Uterus (tissue), 4 donors: ENCODE results near the gene ONECUT3. TPM values are rescaled to one million over a fixed set of nuclear protein-coding genes. Genes with fewer than 3 reads are reported as not detected.

Experiments
- DNase-seq, 2 donors: peaks; one replicate each; pipeline ENCODE4 v3.0.0-alpha.2; 2019 to 2020
- H3K27ac ChIP-seq, 2 donors: fragments of 200-600 bp; sonication (generic); 1 replicate in 1 of 2; 2 replicates in 1 of 2; pipeline ENCODE4 v1.5.1; 2016 to 2018
- H3K27me3 ChIP-seq, 2 donors: fragments of 200-600 bp; sonication (generic); one replicate each; pipeline ENCODE4 v1.5.1; 2018 to 2019; ENCODE audit warnings: control low read depth in 1 of 2
- H3K36me3 ChIP-seq, 2 donors: fragments of 200-600 bp; sonication (generic); one replicate each; pipeline ENCODE4 v1.5.1; 2019; ENCODE audit warnings: control low read depth in 1 of 2
- H3K4me1 ChIP-seq, 2 donors: fragments of 200-600 bp; sonication (generic); one replicate each; pipeline ENCODE4 v1.5.1; 2018 to 2019; ENCODE audit warnings: control low read depth in 1 of 2
- H3K4me3 ChIP-seq, 2 donors: fragments of 200-600 bp; sonication (generic); 1 replicate in 1 of 2; 2 replicates in 1 of 2; pipeline ENCODE4 v1.5.1; 2018 to 2019; ENCODE audit warnings: mild to moderate bottlenecking in 1 of 2
- H3K9me3 ChIP-seq, 2 donors: fragments of 200-600 bp; sonication (generic); one replicate each; pipeline ENCODE4 v1.5.1; 2019; ENCODE audit warnings: control low read depth in 1 of 2
- POLR2A ChIP-seq, 2 donors: fragments of 450-650 bp; IDR thresholded peaks; one replicate each; pipeline ENCODE4 v1.6.1; 2016; ENCODE audit warnings: antibody characterized with exemption in 2 of 2, mild to moderate bottlenecking in 1 of 2, moderate library complexity in 1 of 2
- intact Hi-C: fragments of 100-400 bp; cut with DNase I; formaldehyde crosslinking; loops from one replicate; pipeline ENCODE4 v1.15.1; 2023; ENCODE audit warnings: low total_unique reads
- total RNA-seq, 4 donors: library from RNA; depleted of rRNA in 3 of 4; stranded (reverse); fragments of >200 nt in 3 of 4; gene quantifications; one replicate each; pipeline versions ENCODE4 v1.1.0 to v1.2.4, GENCODE V29; 2014 to 2023
- TF ChIP-seq, protein P1 (sequence below), 4 experiments: fragments of 200-600 bp in 2 of 4; fragments of 450-650 bp in 2 of 4; sonication (generic) in 2 of 4; IDR thresholded peaks; one replicate each; pipeline ENCODE4 v1.5.1; 2016 to 2019; ENCODE audit warnings: antibody characterized with exemption in 4 of 4, mild to moderate bottlenecking in 2 of 4, moderate library complexity in 1 of 4
- donor health status: DM: yes; HTN: yes; CAD: no.

Gene ONECUT3
- total RNA-seq, 4 donors from 2014 or later = not detected

DNA sequence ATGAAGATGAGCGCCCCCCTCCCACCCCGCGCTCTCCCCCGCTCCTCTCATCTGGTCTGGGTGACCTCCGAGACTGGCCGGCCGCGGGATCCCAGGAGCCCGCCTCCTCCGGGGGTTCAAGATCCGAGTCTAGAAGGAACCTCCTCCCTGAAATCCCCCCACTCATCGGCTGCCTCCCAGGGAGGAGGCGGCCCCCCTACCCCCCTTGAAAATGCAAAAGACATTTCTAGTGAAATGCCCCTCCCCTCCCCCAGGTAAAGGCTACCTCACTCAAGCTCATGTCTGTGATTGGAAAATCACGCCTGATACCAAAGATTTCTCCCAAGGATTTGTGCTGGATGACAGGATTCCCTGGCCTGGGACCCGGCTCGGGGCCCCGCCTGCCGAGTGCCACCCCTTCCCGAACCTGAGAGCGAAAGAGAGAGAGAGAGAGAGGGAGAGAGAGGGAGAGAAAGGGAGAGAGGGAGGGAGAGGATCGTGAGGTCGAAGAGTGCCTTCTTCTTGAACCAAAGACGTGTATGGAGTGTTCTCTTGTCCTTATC is 23.4 kb downstream of the ONECUT3 start:
- TF ChIP-seq POLR2A (IDR thresholded peaks at IDR 0.05) = no peak
- TF ChIP-seq, protein P1, sequence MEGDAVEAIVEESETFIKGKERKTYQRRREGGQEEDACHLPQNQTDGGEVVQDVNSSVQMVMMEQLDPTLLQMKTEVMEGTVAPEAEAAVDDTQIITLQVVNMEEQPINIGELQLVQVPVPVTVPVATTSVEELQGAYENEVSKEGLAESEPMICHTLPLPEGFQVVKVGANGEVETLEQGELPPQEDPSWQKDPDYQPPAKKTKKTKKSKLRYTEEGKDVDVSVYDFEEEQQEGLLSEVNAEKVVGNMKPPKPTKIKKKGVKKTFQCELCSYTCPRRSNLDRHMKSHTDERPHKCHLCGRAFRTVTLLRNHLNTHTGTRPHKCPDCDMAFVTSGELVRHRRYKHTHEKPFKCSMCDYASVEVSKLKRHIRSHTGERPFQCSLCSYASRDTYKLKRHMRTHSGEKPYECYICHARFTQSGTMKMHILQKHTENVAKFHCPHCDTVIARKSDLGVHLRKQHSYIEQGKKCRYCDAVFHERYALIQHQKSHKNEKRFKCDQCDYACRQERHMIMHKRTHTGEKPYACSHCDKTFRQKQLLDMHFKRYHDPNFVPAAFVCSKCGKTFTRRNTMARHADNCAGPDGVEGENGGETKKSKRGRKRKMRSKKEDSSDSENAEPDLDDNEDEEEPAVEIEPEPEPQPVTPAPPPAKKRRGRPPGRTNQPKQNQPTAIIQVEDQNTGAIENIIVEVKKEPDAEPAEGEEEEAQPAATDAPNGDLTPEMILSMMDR (IDR thresholded peaks at IDR 0.05) = no peak
- Histone ChIP-seq H3K27me3 (peaks cover 11 to 47% of the 10 kb centered on the region in 2 donors), H3K9me3 (peaks cover 0 to 4% of the 10 kb centered on the region in 2 donors), H3K27ac (no peak overlapping the region), H3K4me3 (no peak overlapping the region), H3K36me3 (no peaks in the 10 kb centered on the region), H3K4me1 (no peaks in the 10 kb centered on the region)
- DNase-seq = no peak
- intact Hi-C loops = no loop called here

DNA sequence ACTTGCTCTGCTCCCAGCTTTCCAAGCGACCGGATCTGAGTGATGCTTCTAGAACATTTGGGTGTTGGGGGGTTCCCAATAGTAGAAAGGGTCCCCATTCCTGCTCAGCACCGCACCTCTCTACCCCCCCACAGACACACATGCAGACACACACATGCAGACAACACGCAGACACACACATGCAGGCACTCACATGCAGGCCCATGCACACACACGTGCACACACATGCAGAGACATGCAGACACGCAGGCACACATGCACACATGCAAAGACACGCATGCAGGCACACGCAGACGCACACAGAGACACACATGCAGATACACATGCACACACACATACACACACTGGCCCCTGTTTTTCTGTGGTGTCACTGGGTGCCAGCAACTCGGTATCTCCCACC is 23.8 kb downstream of the ONECUT3 start:
- TF ChIP-seq POLR2A (IDR thresholded peaks at IDR 0.05) = no peak
- TF ChIP-seq, protein P1 (IDR thresholded peaks at IDR 0.05) = no peak
- Histone ChIP-seq H3K4me3 (no peak overlapping the region), H3K36me3 (no peaks in the 10 kb centered on the region), H3K4me1 (no peaks in the 10 kb centered on the region), H3K27me3 (peaks cover 11 to 47% of the 10 kb centered on the region in 2 donors), H3K9me3 (peaks cover 0 to 8% of the 10 kb centered on the region in 2 donors), H3K27ac (no peak overlapping the region)
- intact Hi-C loops = no loop called here
- DNase-seq = no peak

DNA sequence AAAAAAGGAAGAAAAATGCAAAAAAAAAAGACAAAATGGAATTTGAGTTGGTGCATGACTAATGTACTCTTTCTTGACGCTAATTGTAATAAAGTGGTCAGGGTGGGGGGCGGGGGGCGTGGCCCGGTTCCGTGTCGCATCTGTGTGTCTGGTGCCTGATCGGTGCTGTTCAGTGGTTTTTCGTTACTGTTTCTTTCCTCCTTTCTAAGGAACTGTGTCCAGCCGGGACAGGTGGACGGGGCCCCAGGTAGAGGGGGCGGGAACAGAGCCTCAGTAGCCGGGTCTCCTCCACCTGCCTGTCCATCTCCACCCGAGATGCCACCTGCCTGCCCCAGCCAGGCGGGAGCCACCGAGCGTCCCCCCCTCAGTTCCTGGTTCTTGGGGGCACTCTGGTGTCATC is 26.3 kb downstream of the ONECUT3 start:
- TF ChIP-seq, protein P1 (IDR thresholded peaks at IDR 0.05) = no peak
- TF ChIP-seq POLR2A (IDR thresholded peaks at IDR 0.05) = no peak
- intact Hi-C loops = no loop called here
- H3K4me1 ChIP-seq = no peaks in the 10 kb centered on the region
- H3K9me3 ChIP-seq = peaks cover 0 to 20% of the 10 kb centered on the region in 2 donors
- peaks cover 11 to 44% of the 10 kb centered on the region in 2 donors for H3K27me3 ChIP-seq
- no peaks in the 10 kb centered on the region for H3K36me3 ChIP-seq
- DNase-seq = no peak
- no peak overlapping the region for H3K4me3 ChIP-seq
- no peak overlapping the region for H3K27ac ChIP-seq

DNA sequence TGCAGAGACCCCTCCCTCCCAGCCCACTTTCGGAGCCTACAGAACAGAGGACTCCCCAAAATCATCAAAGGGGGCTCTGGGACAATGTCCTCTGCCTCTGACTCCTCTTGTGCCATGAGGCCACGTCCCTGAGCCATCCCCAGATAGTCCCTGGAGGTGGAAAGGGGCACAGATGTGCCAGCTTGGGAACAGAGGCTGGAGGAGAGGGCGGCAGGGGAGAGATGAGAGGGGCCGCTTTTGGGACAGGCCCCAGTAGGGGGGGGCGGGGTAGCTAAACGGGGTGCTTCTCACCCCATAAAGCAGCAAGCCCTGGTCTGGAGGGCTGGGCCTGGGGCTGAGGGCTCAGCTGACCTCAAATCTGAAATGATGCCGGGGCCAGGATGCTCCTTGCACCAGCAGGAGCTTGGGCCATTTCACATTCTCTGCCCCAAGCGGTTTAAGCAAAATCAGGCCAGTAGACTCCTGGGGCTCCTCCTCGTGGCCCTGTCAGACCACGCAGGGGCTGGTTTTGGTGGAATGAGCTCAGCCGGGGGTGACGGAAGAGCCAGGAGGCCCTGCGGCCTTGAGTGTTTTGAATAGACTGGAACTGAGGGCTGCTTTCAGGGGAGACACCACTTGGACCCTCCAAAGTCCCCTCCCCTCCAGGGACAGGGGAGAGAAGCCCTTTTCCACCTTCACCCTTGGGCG is 27.1 kb downstream of the ONECUT3 start:
- H3K27ac ChIP-seq = no peak overlapping the region
- H3K27me3 ChIP-seq = peaks cover 3 to 41% of the 10 kb centered on the region in 2 donors
- H3K36me3 ChIP-seq = no peaks in the 10 kb centered on the region
- intact Hi-C loops = no loop called here
- no peak for DNase-seq
- TF ChIP-seq, protein P1 (IDR thresholded peaks at IDR 0.05) = no peak
- TF ChIP-seq POLR2A (IDR thresholded peaks at IDR 0.05) = no peak
- H3K9me3 ChIP-seq = peaks cover 0 to 20% of the 10 kb centered on the region in 2 donors
- no peak overlapping the region for H3K4me3 ChIP-seq
- no peaks in the 10 kb centered on the region for H3K4me1 ChIP-seq

DNA sequence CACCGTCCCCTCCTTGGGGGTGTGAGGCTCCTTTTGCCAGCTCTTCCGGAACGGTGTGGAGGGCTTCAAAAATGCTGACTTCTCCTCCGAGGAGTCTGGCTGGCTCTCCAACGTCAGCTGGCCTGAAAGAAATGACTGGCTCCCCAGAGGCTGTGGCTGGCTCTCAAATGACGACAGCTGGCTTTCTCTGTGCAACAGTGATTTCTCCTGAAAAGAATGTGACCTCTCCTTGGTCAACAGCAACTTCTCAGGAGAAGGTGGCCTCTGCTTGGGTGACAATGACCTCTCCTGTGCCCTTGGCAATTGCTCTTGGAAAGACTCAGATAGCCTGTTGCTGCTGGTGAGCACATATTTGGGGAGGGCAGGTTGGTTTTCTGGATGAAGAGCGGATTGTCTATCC is 29.2 kb downstream of the ONECUT3 start:
- H3K27me3 ChIP-seq = peaks cover 0 to 21% of the 10 kb centered on the region in 2 donors
- TF ChIP-seq, protein P1 (IDR thresholded peaks at IDR 0.05) = no peak
- TF ChIP-seq POLR2A (IDR thresholded peaks at IDR 0.05) = no peak
- no peak for DNase-seq
- intact Hi-C loops = no loop called here
- H3K9me3 ChIP-seq = peaks cover 0 to 20% of the 10 kb centered on the region in 2 donors
- no peaks in the 10 kb centered on the region for H3K36me3 ChIP-seq
- no peak overlapping the region for H3K27ac ChIP-seq
- H3K4me1 ChIP-seq = no peaks in the 10 kb centered on the region
- no peak overlapping the region for H3K4me3 ChIP-seq
